Body of pancreas (tissue), 4 donors: Measurements from ENCODE around the gene PTER. TPM values are rescaled to one million over a fixed set of nuclear protein-coding genes. Genes with fewer than 3 reads are reported as not detected.

ENCODE experiments used
- ATAC-seq: fragments of 150-250 bp; one replicate; pipeline ENCODE4 v1.9.1; 2016
- DNase-seq, 4 donors: peaks; one replicate each; pipeline ENCODE4 v3.0.0-alpha.2; 2019
- H3K27ac ChIP-seq, 4 donors: fragments of 200-600 bp; sonication (generic); 1 replicate in 3 of 4; 2 replicates in 1 of 4; pipeline versions ENCODE4 v1.5.1 to v1.6.1; 2016 to 2019; ENCODE audit warnings: mild to moderate bottlenecking in 1 of 4, mixed read lengths in 1 of 4, moderate library complexity in 1 of 4
- H3K27me3 ChIP-seq, 2 donors: fragments of 200-600 bp; sonication (generic); one replicate each; pipeline ENCODE4 v1.6.0; 2016; ENCODE audit warnings: mild to moderate bottlenecking in 1 of 2
- H3K36me3 ChIP-seq, 2 donors: fragments of 200-600 bp; sonication (generic); replicated peaks in 1 of 2; 2 replicates each; pipeline ENCODE4 v1.5.1; 2016; ENCODE audit warnings: low read depth in 2 of 2; ENCODE audit not compliant: insufficient read depth in 1 of 2
- H3K4me1 ChIP-seq: fragments of 200-600 bp; sonication (generic); one replicate; pipeline ENCODE4 v1.6.0; 2016
- H3K4me3 ChIP-seq, 2 donors: fragments of 200-600 bp; sonication (generic); 1 replicate in 1 of 2; 2 replicates in 1 of 2; pipeline ENCODE4 v1.5.1; 2016 to 2019
- H3K9me3 ChIP-seq, 3 donors: fragments of 200-600 bp; sonication (generic); 1 replicate in 2 of 3; 2 replicates in 1 of 3; pipeline ENCODE4 v1.5.1; 2016
- POLR2A ChIP-seq, 3 donors: fragments of 450-650 bp; IDR thresholded peaks; one replicate each; pipeline ENCODE4 v1.6.1; 2016; ENCODE audit warnings: antibody characterized with exemption in 3 of 3, mild to moderate bottlenecking in 2 of 3
- WGBS, 2 donors: methylation state at CpG; one replicate each; pipeline ENCODE4 v1.1.5; 2017; 5-methylcytosine and 5-hydroxymethylcytosine counted together
- intact Hi-C: fragments of 100-400 bp; cut with DNase I; formaldehyde crosslinking; loops from one replicate; pipeline ENCODE4 v1.15.1; 2023
- total RNA-seq, 2 donors: library from RNA; depleted of rRNA; stranded (reverse); fragments of >200 nt; gene quantifications; one replicate each; pipeline ENCODE4 v1.1.0, GENCODE V29; 2016
- TF ChIP-seq, protein P1 (sequence below), 7 experiments: fragments of 450-650 bp in 4 of 7; fragments of 200-600 bp in 3 of 7; sonication (generic) in 3 of 7; IDR thresholded peaks; one replicate each; pipeline ENCODE4 v1.5.1; 2016 to 2019; ENCODE audit warnings: antibody characterized with exemption in 7 of 7

Gene PTER
- total RNA-seq, 2 donors from 2014 or later = 6.3 to 17.6 TPM

- 93 to 94% methylated on average over 3 of the region's 3 CpGs for WGBS, 2 donors
- Histone ChIP-seq H3K4me1 (no peaks in the 10 kb centered on the region), H3K27me3 (no peaks in the 10 kb centered on the region), H3K27ac (no peak overlapping the region), H3K9me3 (no peaks in the 10 kb centered on the region), H3K36me3 (no peaks in the 10 kb centered on the region), H3K4me3 (no peak overlapping the region)
- intact Hi-C loops = no loop called here
- TF ChIP-seq POLR2A (IDR thresholded peaks at IDR 0.05) = no peak
- TF ChIP-seq, protein P1, sequence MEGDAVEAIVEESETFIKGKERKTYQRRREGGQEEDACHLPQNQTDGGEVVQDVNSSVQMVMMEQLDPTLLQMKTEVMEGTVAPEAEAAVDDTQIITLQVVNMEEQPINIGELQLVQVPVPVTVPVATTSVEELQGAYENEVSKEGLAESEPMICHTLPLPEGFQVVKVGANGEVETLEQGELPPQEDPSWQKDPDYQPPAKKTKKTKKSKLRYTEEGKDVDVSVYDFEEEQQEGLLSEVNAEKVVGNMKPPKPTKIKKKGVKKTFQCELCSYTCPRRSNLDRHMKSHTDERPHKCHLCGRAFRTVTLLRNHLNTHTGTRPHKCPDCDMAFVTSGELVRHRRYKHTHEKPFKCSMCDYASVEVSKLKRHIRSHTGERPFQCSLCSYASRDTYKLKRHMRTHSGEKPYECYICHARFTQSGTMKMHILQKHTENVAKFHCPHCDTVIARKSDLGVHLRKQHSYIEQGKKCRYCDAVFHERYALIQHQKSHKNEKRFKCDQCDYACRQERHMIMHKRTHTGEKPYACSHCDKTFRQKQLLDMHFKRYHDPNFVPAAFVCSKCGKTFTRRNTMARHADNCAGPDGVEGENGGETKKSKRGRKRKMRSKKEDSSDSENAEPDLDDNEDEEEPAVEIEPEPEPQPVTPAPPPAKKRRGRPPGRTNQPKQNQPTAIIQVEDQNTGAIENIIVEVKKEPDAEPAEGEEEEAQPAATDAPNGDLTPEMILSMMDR (IDR thresholded peaks at IDR 0.05) = no peak
- no peak for ATAC-seq
- no peak for DNase-seq
Measured at GRCh38 chr10:16490511-16490910, 53.7 kb downstream of the PTER start.

GRCh38 chr10:16491933-16492332 is 55.1 kb downstream of the PTER start:
- no peak overlapping the region for H3K27ac ChIP-seq
- no peaks in the 10 kb centered on the region for H3K9me3 ChIP-seq
- no peak overlapping the region for H3K4me3 ChIP-seq
- DNase-seq = no peak
- no peaks in the 10 kb centered on the region for H3K27me3 ChIP-seq
- ATAC-seq = no peak
- H3K36me3 ChIP-seq = no peaks in the 10 kb centered on the region
- no peak for TF ChIP-seq POLR2A (IDR thresholded peaks at IDR 0.05)
- TF ChIP-seq, protein P1 (IDR thresholded peaks at IDR 0.05) = no peak
- WGBS, 2 donors = 17 to 42% methylated on average over 2 of the region's 2 CpGs
- H3K4me1 ChIP-seq = no peaks in the 10 kb centered on the region
- intact Hi-C loops = no loop called here

GRCh38 chr10:16493884-16494536 is 57.2 kb downstream of the PTER start:
- H3K4me1 ChIP-seq = no peaks in the 10 kb centered on the region
- no peaks in the 10 kb centered on the region for H3K9me3 ChIP-seq
- H3K4me3 ChIP-seq = no peak overlapping the region
- no peaks in the 10 kb centered on the region for H3K36me3 ChIP-seq
- ATAC-seq (no peak), DNase-seq (no peak)
- intact Hi-C loops = no loop called here
- TF ChIP-seq, protein P1 (IDR thresholded peaks at IDR 0.05) = no peak
- no peak for TF ChIP-seq POLR2A (IDR thresholded peaks at IDR 0.05)
- WGBS, 2 donors = 87 to 88% methylated on average over 10 of the region's 10 CpGs
- H3K27me3 ChIP-seq = no peaks in the 10 kb centered on the region
- no peak overlapping the region for H3K27ac ChIP-seq

DNA sequence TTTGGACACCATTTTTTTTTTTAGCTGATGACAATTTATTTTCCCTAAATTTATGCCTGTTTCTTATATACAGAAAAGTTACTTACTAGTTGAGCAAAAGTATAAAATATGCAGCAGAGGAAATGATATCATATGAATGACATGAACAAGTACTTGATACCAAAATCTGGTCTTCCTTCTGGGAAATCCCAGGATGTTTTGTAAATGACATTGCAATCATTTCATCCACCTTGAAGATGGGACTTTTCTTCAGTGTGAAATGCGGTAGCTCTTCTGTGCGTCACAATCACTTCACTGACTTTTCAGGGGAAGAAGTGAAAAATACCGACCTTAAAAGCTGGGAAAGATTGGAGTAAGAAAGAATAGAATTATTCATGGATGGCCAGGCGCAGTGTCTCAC is 61.1 kb downstream of the PTER start:
- no peak overlapping the region for H3K27ac ChIP-seq
- H3K27me3 ChIP-seq = no peaks in the 10 kb centered on the region
- intact Hi-C loops = no loop called here
- no peak for ATAC-seq
- DNase-seq = no peak
- no peak overlapping the region for H3K4me3 ChIP-seq
- H3K36me3 ChIP-seq = no peaks in the 10 kb centered on the region
- no peaks in the 10 kb centered on the region for H3K9me3 ChIP-seq
- no peak for TF ChIP-seq POLR2A (IDR thresholded peaks at IDR 0.05)
- TF ChIP-seq, protein P1 (IDR thresholded peaks at IDR 0.05) = no peak
- WGBS, 2 donors = 91 to 96% methylated on average over 4 of the region's 4 CpGs
- no peaks in the 10 kb centered on the region for H3K4me1 ChIP-seq

DNA sequence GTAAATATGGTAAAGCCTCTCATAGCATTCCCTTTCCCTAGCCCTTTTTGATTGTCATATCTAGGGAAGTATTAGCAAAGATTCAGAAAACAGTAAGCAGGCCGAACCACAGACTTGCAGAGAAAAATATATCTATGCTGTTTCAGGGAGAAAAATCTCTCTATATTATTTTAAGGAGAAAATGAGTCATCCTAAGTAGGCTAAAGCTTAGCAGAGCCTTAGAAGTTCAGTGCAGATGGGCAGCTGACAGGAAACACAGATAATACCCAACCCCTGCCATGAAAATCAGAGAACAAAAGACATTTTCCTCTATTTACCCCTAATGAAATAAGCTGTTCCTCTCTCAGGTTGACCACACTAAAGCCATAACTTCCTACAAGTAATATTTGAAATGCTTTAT is 68.4 kb downstream of the PTER start:
- 100% methylated on average over 1 of the region's 1 CpG for WGBS, 2 donors
- Histone ChIP-seq H3K27me3 (no peaks in the 10 kb centered on the region), H3K4me1 (no peaks in the 10 kb centered on the region), H3K36me3 (peaks cover 0 to 2% of the 10 kb centered on the region in 2 donors), H3K27ac (no peak overlapping the region), H3K4me3 (no peak overlapping the region), H3K9me3 (no peaks in the 10 kb centered on the region)
- ATAC-seq = no peak
- no peak for DNase-seq
- TF ChIP-seq POLR2A (IDR thresholded peaks at IDR 0.05) = no peak
- TF ChIP-seq, protein P1 (IDR thresholded peaks at IDR 0.05) = no peak
- intact Hi-C loops = no loop called here
